Astrocyte (in vitro differentiated cells and primary cell): ENCODE measurements around the gene STKLD1.

Source experiments
- CTCF ChIP-seq: IDR thresholded peaks from 2 replicates; pipeline ENCODE4 v1.5.1; 2011; ENCODE audit warnings: low read depth, mild to moderate bottlenecking, inconsistent platforms, low read length, moderate library complexity; ENCODE audit not compliant: insufficient read depth
- EZH2 ChIP-seq: IDR thresholded peaks from 2 replicates; pipeline ENCODE4 v1.6.1; 2012; ENCODE audit warnings: mild to moderate bottlenecking, low read length, inconsistent platforms; ENCODE audit not compliant: insufficient read depth

- TF ChIP-seq EZH2 (no peak), CTCF (no peak)
These were observed 1.5 kb upstream of the STKLD1 start for GRCh38 chr9:133374612-133375115.
